Stimulated activated CD8-positive, alpha-beta memory T cell treated with anti-CD3 and anti-CD28 coated beads, Interleukin-12 subunit alpha, Interleukin-12 subunit beta, amount 100 ng/mL, for 1 hour (primary cell): Measurements from ENCODE around the gene PI4KB.

Experiments
- DNase-seq: peaks from one replicate; pipeline ENCODE4 v3.0.0-alpha.2; 2020; ENCODE audit warnings: low read depth

PI4KB gene

DNA sequence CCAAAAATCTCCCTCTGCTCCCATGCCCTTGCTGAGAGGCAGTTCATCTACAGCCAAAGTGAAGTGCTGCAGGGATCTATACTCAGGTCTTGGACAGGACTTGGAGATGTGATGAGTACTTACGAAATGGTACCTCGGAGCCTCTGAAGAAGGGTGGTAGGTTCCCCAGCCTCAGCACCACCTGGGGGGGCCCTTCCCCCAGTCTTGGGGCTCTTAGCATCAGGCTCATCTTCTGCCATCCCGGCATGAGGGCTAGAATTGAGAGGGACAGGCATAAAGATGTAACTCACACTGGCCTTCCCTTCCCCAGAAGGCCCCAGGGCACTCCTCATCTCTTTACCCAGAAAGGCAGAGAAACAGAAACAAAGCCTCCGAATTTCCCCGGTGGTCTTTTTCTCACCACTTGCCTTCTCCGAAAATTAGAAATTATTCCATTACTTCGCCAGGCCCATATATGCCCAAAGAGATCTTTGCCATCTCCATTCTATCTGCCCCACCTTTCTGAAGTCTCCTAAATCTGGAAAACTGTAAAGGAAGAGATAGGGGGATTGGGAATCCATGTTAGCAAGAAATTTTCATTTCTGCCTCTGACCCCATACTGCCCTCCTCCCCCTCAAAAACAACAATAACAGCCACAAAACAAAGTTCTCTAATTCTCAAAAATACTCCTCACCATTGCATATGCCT lies 19.0 kb upstream of the PI4KB start:
- DNase-seq: no peak

DNA sequence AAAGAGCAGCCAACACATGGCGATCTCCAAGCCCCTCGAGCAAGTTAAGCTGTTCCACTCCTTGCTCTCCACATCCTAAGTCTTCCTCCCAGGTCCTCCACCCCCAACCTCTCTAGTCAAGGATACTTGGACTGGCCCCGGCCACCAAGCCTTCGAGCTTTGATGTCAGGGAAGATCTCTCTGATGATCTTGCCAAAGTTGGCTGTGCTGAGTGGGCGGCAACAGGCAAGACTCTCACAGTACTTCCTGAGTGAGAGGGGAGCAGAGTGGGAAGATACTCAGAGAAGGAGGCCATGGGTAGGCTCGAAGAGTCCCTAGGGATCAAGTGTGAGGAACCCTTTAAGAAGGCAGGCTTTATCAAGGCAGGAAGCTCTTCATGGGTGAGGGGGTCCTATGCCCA lies 17.1 kb upstream of the PI4KB start:
- no peak for DNase-seq

DNA sequence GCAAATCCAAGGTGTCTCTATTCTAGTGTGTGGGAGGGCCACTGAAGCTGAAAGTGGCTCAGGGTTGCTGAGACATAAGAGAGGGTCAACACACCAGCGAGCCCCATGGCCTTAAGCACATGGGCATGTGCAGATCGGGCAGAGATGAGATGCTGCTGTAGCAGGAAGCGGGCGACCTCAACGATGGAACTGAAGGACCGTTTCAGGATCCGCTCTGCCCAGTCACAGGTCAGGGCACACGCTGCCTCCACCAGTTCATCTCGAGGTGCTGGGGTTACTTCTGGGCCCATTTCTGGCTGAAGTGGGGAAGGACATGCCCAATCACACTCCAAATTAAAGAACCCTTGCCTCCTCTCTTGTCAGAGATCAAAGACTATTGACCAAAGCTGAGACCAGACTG lies 16.4 kb upstream of the PI4KB start:
- DNase-seq: no peak

DNA sequence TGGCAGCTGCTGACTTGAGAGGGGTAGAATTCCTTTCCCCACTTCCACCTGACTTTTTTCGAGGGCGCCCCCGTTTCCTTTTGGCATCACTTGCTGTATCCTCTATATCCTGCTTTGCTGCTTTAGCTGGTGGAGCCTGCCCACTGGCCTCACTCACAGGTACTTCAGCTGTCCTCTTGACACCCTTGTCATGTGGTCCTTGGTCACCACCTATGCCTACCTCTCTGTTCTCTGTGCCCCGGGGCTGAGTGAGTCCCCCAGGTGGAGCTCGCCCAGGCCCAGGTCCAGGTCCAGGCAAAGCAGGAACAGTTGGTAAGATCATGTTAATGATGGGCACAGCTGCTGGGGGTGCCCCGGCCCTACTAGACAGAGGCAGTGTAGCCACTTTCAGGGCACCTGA lies 15.4 kb upstream of the PI4KB start:
- DNase-seq: no peak

DNA sequence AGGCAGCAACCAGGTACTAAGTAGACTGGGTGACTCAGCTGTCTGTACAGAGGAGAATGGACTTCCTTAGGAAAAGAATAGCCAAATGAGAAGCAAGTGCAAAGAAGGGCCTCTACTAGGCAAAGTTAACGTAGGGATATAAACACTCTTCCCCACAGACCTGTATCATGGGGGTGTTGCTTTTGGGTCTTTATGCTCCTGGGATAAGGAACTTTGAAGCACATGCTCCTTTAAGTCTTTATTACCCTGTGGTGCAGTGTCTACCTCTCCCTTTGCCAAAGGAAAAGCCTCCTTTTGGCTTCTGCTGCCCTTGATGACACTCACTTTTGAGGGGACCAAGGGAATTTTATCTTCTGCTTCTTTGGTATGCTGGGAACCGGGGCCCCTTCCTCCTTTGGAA lies 14.8 kb upstream of the PI4KB start:
- no peak for DNase-seq

DNA sequence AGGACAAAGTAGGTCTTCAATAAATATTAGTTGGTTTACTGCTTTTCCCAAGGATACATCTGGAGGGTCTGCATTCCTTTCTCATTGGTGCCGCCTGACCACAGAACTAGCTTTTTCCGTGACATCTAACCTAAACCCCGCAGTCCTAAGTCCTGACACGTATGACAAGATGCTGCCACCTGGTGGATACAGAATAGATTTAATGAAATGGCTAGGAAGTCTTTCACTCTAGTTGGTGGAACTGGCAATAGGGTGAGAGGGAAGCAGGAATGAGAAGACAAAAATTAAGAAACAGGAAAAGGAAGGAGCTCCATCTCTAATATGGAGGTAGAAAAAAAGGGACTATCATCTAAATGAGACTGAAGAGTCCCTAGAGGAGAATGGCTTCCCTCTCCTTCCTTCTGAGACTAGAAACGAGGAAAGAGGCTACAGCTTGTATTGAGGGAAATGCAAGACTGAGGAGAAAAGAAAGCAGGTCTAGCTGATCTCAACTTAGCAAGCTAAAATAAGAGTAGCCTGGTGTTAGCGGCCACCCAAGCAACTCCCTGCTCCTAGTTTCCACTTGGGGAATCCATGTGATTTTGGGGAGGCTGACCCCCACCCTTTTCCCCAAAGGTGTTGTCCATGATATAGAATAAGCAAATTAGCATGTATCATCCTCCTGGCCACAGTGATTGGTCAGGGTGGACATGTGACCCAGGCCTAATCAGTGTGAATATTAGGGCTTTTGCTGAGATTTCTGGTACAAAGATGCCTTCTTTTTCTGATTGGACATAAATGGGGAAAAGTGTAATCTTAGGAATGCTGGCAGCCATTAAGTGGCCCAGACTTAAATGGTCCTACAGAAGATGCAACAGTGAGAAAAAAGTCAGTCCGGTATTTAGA lies 13.9 kb upstream of the PI4KB start:
- peak; percentile 25 for DNase-seq

DNA sequence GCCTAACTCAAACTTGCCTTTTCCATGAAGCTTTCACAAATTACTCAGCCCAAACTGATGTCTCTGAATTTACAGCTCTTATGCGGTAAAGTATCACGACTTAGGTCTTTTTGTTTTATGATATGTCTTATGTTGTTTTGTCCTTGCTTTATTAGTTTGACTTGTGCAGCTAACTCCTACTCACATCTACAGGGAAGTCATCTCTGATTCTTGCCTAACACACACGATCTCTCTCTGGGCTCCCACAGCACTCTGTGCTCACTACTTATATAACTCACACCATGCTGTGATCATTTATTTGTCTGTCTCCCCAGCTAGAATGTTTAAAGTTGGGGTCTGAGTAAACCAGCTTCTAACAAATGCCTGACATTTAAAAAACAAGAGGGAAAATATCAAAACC lies 9.3 kb upstream of the PI4KB start:
- DNase-seq: no peak

DNA sequence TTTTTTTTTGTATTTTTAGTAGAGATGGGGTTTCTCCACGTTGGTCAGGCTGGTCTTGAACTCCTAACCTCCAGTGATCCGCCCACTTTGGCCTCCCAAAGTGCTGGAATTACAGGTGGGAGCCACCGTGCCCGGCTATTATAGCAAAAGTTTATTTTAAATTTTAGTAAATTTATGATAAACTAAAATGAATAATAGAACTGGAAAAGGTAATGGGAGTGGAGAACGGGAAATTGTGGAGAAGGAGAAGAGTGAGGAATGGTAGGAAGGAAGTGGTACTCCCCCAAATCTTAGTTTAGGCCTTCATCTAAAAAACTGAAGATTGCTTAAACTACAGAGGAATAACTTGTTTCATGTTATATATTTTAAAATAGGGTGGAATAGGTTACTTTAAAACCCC lies 7.6 kb upstream of the PI4KB start:
- DNase-seq: no peak

DNA sequence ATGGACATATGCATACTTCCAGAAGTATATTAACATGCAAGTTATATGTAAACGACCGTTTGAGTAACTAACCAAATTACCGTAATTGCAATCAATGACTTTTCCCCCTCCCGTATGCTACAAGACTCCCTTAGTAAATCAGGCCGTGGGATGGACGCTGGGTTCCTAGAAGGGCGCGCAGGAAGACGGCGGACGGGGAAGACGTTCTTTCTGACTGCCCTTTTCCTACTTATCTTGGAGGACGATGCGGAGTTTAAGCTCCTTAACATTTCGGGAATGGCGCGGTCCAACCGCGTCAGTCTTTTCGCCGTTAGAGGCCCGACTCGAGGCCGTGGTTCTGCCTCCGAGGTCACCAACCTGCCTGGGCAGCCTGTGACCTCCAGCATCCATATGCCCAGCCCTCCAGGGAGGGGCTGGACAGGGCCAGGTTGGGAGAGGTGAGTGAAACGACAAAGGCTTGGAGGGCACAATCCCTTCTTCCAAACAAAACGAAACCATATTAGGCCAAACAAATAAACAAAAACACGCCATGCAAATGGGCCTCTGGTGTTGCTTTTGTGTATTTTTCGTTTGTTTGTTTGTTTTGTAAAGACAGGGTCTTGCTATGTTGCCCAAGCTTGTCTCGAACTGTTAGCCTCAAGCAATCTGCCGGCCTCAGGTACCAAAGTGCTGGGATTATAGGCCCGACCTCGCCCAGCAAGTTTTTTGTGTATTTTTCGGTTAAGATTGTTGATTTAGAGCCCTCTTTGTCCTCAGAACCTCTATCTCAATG lies 873 bp upstream of the PI4KB start:
- no peak for DNase-seq

DNA sequence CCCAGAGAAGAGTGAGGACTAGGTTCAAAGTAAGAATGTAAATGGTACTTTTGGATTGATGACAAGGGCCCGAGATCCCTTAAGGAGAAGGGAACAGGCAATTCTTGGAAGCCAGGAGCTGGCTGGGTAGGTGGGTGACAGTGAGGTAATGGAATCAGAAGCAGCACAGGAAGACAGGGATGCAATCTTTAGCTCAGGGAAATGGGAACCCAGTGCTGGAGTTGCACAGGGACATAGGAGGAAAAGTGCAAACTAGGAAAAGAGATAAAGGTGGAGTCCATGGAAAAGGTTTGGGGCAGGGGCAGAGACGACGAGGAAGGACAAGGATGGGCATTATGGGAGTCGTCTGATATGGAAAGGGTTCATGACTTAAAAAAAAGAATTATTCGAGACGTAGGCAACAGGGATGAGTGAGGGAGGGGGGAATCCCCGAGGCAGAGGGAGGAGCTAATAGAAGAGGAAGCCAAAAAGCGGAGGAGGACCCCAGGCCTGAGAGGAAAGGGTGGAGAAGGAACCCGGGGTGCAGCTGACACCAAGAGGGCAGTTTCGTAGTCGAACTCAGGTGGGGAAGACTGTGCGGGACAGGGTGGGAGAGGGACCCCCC lies 495 bp downstream of the PI4KB start:
- peak; percentile 25 for DNase-seq

DNA sequence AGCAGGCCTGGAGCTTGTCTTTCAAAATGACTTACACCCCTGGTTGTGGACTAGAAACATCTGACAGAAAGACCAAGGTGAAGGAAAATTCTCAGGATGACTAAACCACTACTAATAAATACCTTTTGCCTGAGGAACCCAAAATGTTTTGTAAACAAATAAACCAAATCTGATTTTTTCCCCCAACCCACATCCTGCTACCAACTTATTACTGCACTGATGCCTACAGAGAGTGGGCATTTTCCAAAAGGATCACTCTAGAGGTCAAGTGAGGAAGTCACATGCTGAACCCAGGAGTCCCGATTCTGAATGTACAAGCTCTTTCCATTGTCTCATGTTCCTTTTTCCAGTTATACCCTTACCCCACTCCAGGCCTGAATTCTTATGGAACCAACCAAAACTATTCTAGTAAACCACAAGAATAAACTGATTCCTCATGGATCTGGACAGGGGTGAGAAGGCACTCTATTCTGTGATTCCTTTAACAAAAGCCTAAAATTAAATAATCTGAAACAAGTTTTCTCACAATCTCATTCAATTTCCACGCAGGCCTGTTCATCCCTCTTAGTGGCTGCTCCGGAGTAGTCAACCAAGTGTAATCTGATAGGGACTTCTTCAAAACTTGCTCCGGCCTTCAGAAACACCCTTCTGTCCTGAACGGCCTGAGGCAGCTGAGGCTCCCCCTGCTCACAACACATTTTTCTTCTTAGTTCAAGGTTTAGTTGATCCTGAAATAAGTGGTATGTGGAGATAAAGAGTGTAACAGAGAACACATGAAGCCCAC lies 1.4 kb downstream of the PI4KB start:
- DNase-seq: no peak

DNA sequence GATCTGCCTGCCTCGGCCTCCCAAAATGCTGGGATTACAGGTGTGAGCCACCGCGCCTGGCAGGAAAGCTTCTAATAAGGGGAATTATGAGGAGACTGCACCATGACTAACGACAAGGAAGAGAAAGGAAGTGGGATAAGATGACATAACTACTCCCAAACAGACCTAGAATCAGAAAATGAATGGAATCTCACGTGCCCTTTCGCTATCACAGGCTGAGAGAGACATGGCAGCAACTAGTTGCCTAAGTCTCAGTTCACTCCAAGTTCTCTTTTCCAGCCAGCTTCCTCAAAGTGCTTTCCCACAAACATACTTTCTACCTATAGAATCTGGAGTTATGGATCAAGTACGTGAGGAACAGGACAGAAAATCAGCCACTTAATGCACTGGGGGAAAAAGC lies 2.0 kb downstream of the PI4KB start:
- no peak for DNase-seq

DNA sequence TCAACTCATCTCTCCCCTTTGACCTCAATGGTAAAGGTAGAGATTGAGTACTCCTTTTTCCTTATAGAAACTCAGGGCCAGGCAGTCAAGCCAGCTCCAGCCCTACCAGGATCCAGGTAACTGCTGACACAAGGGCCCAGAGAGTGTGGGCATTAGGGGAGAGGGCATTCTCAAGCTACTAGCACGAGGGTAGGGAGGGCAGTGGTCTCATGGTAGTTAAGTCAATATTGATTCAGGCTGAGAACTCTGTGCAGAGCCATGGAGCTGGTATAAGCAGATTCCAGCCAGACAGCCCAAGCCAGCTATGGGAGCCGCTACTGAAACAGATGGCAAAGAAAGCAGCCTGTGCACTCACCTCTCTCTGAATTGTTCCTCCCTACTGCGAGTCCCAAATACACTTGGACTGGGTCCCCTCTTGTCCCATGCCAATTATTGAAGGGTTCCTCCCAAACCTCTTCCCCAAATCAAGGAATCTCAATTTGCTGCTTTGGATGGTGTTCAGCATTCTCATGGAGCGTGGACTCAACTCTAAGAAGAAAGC lies 2.8 kb downstream of the PI4KB start:
- DNase-seq: no peak

DNA sequence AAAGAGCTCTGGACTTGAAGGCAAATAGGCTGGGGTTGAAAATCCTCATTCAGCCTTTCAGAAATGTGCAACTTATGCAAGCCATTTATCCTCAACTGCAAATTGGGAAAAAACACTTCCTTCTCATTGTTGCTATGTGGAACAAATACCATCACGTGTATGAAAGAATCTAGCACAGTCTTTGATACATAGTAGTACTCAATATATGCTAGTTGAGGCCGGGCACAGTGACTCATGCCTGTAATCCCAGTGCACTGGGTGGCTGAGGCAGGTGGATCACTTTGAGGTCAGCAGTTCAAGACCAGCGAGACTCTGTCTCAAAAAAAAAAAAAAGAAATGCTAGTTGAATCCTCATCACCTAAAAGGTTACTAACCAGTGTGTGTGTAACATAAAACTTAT lies 8.2 kb downstream of the PI4KB start:
- DNase-seq: no peak

DNA sequence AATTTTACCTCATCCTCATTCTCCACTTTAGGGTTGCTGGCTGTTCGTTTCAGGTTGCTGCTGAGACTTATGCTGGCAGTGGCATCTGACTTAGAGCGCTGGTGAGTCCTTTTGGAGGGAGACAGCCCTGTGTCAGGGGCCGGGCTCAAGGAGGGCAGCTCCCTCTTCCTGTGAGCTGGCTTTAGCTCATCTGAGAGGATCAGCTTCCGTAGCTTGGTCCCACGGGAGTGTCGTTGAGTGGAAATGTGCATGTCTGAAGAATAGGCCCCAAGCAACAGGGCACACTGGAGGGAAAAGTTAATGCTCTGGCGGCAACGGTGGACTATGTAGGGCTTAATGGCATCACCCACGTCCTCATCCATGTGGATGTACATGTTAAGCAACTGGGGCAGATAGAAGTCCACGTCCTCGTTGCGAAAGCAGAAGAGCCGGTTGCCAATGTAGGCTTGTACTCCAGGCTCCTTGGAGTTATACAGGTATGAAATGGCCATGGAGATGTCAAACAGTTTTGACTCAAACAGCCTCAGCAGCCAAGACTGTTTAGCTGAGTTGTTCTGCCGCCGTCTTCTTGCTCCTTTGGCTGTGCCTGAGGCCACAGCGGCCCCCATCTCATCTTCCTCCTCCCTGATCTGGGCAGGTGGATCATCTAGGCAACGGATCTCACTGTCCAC lies 11.5 kb downstream of the PI4KB start:
- no peak for DNase-seq

DNA sequence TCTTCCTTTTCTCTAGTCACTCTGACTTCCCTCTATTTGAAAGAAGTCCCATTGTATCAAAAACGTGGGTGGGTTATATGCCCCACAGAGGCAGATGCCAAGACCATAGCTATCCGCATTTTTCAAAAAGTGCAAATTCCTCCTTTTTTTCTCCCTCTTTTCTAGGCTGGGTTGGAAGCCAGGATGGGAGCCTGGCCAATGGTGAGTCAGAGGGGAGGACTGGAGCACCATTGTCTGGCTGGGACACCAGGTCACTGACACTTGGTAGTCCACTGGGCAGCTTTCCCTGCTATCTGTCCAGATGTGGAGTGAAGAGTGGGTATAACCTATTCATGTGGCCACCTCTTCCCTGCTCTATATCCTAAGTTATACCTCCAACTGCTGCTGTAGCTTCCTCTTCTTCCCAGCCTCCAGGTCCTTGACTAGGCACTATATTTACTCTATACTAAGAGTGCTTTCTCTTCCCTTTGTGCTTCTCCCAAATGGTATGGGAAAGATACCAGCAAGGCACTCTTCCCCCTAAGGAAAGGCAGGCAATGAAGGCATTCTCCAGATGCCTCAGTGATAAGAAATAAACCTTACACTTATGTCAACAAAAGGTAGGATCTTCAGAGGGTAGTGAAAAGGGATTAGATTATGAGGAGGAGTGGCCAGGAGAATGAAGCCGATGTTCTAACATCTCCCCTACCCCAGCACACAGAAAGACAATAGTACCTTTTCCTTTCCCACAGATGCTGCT lies 12.9 kb downstream of the PI4KB start:
- no peak for DNase-seq

DNA sequence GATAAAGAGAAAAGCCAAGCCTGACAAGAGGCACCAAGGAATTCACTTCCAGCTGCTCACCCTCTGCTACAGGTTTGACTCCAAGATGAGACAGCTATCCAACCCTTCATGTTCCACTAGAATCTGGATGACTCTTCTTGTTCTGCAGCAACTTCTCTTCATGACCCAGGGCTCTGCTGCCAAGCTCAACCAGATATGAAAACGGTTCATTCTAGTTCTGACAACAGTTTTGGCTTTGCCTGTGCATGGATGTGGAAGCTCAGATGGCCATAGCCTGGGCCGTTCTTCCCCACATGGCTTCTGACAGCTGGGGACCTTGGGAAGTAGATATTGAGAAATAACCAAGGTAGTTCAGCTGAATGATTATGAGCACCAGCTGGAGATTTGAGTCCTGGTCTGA lies 13.7 kb downstream of the PI4KB start:
- DNase-seq: no peak

DNA sequence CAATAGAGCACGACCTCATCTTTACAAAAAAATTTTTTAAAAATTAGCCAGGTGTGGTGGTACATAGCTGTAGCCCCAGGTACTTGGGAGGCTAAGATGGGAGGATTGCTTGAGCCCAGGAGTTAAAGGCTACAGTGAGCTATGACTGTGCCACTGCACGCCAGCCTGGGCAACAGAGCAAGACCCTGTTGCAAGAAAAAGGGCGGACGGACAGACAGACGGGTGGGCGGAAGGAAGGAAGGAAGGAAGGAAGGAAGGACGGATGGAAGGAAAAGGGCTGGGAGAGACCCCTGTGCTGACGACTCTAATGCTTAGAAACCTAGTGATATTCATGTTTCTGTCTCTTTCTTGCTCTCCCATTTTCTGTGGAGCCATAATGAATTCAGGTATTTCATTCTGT lies 14.4 kb downstream of the PI4KB start:
- no peak for DNase-seq

DNA sequence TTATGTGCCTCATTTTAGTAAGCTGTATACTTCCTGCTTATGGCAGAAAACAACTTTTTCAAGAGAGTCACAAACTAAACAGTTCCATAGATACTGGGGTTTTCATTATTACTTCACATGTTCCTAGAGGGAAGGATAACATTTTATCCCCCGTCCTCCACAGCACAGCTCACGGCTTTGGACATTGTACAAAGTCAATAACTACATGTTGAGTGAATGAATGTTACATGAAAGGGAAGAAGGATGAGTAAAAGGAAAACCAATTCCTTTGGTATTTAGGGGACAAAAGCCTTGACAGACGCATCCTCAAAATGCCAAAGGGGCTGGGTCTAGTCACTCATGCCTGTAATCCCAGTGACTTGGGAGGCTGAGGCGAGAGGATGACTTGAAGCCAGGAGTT lies 14.8 kb downstream of the PI4KB start:
- DNase-seq: no peak
